ENCODE measurements around the gene PIP5KL1.

Gene PIP5KL1, protein sequence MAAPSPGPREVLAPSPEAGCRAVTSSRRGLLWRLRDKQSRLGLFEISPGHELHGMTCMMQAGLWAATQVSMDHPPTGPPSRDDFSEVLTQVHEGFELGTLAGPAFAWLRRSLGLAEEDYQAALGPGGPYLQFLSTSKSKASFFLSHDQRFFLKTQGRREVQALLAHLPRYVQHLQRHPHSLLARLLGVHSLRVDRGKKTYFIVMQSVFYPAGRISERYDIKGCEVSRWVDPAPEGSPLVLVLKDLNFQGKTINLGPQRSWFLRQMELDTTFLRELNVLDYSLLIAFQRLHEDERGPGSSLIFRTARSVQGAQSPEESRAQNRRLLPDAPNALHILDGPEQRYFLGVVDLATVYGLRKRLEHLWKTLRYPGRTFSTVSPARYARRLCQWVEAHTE

DNA sequence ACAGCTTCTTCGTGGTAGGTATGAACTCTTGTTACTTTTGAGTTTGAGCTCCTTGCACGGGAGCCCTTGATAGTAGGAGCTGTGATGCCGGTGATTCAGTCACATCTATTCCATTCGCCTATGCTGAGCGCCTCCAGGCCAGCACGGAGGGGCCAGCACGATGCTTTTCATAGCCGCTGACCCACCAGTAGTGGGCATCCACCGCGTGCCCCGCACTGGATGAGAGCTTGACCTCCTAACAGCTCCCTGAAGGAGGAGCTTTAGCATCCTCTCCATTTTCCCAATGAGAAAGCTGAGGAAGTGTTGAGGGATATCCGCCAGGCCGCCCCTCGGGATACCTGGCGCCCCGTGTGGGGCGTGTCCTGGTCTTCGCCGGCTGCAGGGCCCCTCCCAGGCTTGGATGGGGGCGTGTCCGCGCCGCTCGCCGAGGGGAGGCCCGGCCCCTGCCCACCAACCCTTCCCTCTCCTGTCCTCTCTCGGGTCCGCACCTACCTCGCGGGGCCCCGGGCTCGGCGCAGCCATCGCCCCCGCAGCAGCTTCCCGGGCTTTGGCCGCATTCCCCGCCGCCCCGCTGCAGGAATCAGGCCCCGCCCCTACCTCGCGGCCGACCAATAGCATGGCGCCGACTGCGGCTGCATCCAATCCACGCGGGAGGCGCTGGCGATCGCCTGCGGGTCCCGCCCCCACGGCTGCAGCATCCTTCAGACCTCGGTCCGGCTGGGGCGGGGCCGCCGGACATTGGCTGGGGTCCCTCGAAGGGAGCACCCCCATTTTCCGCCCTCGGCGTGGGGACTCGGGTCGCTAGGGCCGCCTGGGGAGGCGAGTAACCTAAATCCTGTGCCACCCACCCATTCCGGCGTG is at the start of gene PIP5KL1:
TSS of gene PIP5KL1 (minus strand) at position 547 of the 861 bp plus-strand sequence. CDS start at position 522, 25 bp downstream.
- DNase-seq, result peak; percentile 73

DNA sequence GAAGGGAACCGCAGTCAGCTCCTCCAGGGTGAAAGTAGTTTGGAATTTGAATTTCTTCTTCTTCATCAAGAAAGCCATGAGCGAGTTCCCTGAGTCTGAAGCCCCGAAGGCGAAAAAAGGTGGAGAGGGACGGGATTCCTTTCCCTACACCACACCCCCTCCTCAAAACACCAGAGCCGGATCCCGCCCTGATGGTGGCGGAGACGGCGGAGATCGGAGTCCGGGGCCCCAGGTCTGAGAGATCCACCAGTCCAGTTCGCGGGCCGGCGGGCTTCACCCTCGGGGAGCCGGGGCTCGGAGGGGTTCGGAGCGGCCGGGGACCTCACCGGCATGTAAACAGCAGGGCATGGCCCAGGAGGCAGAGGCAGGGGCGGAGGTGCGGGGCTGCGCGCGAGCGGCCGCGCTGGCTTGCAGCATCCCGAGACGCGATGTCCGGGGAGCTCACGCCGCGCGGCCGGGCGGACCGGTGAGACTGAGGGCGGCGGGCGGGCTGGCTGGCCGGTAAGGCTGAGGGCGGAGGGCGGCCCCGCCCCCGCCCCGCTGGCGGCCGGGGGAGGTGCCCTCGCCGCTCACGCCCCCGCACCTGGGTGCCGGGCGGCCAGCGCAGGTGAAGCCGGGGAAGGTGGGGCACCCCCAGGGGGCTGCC is 49.6 kb upstream of the PIP5KL1 start:
- DNase-seq, result peak; percentile 73

DNA sequence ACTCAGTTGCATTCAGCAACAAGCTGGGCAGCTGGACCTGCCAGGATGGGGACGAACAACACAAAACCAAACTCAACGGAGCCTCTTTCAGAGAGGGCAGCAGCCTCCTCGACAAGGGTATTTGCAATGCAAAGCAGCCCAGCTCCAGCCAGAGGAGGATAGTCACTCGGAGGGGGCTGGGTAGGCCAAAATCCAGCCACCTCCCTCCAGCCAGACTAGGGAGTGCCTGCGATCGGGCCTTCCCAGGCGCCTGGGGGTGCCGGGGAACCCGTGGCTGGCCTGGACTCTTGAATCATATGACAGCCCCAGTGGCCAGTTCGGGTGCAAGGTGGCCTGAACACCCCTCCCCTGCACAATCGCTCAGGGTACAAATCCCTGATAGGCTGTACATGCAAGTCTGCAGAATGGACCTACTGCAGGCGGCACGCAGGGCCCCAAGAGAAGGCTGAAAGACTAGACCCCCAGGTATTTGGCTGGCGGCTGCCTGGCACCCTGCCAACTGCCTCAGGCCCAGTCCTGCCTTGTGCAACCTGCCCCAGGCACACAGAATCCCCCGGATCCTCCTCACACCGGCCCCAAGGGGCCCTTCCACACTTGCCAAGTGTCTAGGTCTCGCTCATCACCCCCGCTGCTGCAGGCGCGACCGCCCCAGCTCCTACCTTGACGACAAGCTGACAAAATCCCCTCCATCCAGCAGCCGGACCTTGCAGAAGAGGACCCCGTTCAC is 48.9 kb upstream of the PIP5KL1 start:
- peak; percentile 55 for DNase-seq

DNA sequence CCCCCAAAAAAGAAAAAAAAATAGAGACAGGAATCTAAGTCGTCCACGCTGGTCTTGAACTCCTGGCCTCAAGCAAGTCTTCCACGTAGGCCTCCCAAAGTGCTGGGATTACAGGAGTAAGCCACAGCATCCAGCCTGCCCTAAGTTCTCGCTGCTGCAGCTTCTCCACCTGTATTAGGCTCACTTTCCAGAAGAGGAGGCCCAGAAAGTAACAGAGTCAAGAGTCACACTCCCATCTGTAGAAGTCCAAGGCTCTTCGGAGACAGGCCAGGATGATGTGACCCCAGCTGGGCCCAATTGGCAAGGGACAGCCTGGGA is 48.4 kb upstream of the PIP5KL1 start:
- no peak for DNase-seq

DNA sequence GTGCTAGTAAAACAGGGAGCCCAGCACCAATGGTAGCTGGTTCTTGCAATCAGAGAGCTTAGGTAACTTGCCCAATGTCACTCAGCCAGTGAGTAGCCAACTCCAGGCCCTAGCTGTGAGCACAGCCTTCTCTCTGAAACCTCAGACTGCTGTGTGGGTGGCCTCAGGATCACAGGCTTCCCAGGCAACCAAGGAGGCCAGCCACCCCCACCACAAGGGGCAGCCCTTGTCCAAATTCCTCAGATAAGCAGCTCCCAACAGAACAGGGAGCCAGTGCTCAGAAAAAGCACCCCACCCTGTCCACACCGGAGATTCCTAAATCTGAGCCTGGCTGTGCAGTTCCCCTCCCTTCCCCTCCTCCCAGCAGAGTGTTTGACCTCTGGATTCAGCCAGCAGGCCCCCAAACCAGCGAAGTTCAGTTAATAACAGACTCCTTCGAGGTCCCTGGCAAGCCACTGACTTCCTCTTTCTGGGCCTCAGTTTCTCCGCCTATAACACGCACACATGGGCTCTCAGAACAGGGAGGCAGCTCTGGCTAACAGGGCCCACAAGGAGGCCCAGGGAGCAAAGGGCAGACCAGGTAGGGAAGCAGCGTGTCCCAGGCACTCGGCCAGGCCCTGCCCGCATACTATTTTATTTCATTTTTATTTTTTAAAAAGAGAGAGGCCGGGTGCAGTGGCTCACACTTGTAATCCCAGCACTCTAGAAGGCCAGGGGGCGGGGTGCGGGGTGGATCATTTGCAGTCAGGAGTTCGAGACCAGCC is 47.5 kb upstream of the PIP5KL1 start:
- peak; percentile 45 for DNase-seq

DNA sequence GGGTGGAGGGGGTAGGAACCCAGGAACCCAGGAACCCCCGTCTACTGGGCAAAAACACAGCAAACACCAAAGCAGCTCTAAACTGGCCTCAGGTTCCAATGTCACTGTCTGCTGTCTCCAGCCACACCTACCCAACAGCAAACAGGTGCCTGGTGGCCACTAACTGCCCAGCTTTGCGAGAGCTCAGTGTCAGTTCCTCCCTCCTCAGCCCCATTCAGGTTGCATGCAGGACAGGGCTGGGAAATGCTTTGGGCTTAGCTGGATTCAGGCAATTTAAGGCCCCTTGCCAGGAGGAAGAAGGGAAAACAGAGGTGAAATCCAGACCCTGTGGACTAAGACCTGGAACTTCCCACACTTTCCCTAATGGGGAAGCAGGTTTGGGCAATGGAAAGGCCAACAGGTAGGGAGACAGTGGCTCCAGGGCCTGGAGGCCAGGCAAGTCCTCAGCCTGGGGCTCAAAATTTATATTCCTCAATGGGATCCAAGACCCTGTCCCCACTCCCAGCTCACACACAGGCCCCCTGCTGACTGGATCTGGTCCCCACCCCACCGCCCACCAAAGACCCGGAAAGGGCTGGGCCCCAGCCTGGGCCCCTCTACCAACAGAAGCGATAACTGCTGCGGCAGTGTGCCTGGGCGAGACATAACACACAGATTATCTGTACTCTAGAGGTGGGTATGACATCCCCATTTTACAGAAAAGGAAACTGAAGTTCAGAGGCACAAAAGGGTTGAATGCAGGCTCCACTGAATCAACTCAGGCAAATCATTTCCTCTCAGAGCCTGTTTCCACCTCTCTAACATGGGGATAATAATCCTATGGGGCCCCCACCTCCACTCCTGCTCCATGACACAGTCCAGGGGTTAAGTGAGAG is 46.7 kb upstream of the PIP5KL1 start:
- peak; percentile 51 for DNase-seq

DNA sequence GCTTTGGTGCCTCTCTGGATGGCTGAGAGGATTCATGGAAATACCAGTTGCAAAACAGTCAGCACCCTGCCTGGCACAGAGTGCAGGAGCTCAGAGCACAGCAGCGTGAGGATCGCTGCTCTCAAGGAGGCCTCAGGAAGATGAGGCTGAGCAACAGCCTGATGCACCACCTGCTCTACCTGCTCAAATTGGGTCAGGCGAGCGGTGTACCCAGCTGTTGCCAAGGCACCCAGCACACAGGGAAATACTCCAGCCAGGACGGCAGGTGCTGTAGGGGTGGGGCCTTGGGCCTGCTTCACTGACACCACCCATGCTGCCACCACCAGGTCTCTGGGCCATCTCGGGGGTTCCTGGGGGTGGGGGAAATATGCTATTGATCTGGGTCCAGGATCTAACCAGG is 45.9 kb upstream of the PIP5KL1 start:
- DNase-seq, result peak; percentile 68

DNA sequence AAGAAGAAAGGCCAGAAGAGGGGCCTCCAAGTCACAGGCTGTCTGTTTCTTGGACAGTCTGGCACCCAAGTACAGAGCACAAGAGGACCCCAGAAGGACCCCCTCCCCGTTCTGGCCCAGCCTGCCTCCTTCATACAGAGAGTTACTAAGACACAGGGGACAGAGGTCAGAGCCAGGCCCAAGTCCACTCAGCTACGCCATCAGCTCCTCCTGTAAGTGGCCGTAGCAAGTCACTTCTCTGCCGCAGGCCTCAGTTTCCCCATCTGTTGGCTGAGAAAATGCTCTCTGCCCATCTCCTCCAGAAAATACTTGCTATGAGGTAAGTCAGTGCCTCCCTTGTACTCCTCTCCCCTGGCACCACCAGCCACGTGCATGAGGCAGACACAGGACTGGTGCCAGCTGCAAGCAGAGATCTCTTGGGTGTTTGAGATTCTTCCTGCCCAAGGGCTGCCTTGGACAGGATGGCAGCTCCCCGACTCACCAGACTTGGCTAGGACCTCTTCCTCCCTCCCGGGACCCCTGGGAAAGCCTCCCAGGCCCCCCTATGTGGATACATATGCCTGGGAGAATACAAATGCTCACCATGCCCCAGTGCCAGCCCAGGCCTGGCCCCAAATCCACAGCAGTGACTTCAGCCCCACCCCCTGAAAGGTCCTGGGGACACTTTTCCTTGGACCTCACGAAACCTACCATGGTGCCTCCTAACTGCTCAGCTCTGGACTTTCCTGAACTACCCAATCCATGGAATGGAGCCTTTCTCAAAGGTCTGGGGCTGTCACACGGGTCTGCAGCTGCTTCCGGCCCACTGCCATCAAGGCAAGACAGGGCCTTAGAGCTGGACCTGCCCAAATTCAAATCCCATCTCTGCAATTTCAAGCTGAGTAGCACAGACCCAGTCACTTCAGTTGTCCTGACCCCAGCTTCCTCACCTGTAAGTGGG is 45.1 kb upstream of the PIP5KL1 start:
- peak; percentile 44 for DNase-seq

DNA sequence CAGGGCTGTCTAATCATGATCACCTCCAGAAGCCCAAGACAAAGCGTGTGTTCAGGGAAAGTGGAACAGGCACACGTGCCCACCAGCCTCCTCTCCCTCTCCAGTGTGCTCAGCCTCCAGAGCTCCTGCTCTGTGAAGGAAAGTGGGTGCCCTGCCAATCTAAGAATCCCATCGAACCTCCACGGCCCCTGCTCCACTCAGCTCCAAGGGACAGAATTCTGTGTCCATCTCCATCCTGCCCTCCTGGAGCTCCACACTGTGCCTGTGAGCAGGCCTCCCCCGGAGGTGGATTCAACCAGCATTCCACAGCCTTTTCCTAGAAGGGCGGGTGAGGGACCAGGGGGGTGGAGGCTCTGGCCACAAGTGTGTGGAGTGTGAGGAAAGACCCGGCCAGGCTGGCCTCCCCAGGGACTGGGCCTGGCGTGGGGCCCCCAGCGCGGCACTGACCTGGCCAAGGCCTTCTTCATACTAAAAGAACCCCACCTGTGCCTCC is 44.2 kb upstream of the PIP5KL1 start:
- no peak for DNase-seq

DNA sequence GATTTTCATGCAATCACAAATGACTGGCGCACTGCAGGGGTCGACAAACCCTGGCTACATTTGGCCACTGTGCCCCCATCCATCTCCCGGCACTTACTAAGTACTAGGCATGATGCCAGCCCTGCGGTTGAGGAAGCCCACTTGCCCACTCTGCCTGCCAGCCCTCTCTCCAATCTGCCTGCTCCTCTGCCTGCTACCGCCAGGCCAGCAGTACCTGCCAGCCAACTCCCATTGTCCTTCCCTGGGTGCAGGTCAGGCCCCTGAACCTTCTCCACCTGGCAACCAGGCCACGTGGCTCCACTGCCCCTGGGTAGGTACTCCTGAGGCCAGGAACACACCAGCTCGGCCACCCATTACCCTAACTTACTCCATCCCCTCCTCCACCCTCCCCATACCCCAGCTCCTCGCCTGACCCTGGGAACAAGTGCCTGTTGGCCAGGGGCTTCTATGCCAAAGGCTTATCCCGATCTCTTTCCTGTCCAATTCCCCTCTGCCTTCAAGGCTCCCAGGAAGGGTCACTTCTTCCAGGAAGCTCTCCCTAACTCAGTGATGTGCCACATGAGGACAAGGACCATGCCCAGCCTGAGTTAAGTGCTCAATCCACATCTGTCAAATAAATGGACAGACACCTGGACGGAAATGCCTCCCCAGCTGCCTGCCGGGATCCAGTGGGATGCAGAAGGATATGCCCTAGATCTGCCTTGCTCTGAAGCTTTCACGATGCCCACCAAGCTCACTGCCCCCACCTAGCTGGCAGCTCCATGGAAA is 43.6 kb upstream of the PIP5KL1 start:
- DNase-seq, result peak; percentile 30

DNA sequence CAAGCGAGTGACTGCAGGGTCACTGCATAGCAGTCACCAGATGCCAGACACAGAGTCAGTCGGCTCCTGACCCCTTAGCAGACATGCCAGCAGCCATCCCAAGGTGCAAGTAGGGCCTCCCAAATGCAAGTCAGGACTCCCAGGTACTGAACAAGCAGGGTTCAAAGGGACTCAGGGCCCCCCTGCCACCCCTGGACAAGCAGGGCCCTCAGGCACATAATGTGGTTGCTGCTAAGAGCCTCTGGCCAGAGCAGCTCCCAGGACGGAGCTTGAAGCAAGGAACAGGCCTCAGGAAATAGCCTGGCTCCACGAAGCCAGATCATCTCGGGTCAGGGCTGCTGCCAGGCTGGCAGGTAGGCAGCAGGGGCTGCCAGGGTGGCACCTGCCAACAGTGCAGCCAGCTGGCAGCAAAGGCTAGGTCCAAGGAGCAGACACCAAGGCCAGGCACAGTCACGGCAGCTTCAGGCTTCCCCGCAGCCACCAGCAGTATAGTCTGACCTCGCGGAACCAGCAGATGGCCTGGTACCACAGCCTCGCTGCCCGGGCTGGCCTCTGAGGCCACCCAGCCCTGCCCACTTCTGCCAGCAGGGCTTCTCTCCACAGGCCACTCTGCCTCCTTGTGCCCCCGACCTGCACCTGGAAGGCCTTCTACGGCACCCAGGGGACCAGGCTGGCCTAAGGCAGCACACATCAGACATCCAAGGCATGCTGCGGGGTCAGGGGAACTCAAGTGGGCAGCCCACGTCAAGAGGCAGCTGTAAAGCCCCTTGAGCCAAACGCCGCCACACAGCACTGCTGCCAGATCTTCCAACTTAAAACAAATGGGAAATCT is 42.8 kb upstream of the PIP5KL1 start:
- DNase-seq, result peak; percentile 34

DNA sequence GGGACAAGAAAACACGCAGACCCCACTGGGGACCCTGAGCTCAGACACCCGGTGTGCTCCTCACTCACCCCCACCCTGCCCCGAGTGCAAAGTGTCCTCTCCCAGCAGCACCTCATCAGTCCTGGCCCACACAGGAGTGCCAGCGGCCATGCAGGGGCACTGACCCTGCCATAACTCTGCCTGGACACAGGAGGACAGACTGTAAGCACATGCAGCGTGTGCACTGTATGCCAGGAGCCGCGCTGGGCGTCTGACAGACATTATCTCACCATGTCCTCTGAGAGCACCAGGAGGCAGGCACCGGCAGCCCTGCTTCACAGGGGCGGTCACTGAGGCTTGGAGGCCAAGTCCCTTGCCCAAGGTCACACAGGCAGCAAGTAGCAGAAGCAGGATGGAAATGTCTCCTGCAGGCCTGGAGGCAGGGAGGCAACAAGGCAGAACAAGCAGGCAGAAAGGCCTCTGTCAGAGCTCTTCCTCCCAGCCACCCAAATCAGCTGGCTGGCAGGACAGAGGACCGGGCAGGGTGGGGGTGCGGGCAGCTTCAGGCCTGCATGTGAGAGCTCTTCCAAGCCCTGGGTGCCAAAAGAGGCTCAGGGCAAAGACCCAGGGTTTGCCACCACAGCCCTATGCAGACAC is 41.8 kb upstream of the PIP5KL1 start:
- DNase-seq, result peak; percentile 31

DNA sequence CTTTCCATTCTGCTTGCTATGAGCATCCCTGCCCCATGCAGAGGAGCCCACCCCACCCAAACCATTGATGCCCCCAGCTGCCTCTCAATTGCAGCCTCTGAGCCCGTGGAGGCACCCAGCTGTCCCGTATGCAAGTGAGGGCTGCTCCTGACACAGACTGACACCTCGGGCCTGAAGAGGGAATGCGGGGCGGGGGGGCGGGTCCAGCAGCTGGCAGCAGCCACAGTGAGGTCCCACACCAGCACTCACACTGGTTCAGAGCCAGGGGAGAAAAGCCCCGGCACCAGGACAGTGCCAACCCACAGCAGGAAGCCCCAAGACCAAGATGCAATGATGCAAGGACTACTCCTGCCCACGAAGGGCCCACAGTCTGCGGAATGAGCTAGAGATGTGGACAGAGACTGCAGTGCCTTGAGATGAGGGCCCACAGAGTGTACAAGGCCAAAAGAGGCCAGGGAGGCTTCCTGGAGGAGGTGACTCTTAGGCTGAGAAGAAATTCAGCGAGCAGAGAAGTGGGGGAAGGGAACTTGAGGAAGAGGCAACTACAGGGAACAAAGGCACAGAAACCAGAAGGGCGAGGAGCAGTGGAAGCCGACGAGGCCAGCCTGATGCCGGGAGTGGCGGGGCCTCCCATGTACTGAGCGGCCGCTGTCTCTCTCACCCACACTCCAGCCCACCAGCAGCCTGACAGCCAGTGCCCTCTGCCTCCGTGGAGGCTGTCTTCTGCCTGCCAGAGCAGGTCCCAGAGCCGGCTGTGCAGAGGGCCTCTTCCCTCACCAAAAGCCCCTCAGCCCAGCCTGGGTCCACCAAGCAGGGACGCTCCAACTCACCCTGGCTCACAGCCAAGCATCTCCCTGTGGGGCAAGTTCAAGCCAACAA is 41.0 kb upstream of the PIP5KL1 start:
- peak; percentile 44 for DNase-seq

DNA sequence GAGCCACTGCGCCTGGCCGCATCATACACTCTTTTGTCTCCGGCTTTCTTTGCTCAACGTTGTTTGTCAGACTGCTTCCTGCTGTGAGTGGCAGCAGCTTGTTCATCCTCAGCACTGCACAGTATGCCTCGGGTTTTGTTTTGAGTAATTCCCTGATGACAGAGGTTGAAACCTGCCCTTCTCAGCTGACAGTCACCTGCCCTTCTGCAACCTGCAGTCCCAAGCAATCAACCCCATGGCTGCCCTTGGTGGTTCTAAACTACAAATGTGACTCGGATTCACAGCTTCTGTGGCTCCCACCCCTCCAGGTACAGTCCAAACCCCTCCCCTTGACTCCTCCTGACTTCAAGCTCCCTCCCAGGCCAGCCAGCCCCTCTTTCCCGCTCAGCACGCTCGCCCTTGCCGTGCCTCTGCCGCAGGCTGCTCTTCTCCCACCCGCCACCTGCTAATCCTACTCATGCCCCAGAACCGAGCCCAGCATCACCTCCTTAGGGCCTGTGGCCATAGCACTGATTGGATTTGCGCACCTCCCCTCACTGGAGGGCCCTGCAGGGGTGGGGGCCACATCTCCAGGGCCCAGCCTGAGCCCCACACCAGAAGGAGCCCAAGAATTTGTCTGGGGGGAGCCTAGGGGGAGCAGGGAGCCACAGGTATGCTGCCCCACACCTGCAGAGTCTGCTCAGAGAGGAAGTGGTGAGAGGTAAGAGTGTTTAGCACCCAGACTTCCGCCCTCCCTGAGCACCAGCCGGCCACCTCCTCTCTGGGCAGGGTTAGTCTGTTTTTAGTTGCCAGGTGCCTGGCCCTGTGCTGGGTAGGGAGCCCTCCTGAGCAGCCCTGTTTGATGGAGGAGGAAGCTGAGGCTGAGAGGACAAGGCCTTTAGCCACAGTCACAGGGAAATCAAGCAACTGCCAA is 40.1 kb upstream of the PIP5KL1 start:
- peak; percentile 81 for DNase-seq

DNA sequence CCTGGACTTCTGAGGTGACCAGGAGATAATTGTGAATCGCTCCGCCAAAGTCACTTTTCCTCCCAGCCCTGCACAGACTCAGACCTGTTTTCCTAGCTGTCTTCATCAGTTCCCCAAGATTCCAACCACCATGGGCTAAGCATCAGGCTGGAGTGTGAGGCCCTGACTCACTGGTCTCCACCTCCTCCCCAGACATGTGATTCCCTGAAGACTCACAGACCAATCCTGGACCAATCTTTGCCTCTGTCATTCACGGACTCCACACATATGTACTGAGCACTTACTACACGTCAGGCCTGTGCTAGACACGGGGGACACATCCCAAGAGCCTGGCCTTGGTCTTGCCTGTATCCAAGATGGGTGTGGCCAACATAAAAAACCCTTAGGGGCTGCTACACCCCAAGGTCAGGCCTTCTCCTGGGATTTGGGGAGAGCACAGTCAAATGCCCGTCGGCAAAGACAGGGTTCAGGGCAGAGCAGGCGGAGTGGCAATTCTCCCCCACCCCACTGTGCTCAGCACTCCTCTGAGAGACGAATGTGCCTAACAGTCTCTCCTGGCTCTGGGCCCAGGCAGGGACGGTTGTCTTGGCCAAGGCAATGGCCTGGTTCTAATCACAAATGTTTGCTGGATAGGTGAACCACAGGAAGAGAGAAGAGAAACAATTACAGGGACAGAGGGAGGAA is 38.3 kb upstream of the PIP5KL1 start:
- DNase-seq, result peak; percentile 14
